H1 (cell line): ENCODE data around the gene SIGLECL1.
"Not testable (repeated sequence)": the region's sequence is repeated elsewhere in the genome, so short reads cannot be mapped to it uniquely, and the experiment has no call there.

Source experiments
- BRCA1 ChIP-seq: IDR thresholded peaks from 2 replicates; pipeline ENCODE4 v1.6.1; 2012; ENCODE audit warnings: low read depth, low read length, improper control_type of control experiment
- CBX5 ChIP-seq: fragments of 300-800, 300-1000 bp; sonication (generic); IDR thresholded peaks from 2 replicates; pipeline ENCODE4 v1.7.1; 2016; ENCODE audit warnings: antibody characterized with exemption, low read length, low read depth
- EZH2 ChIP-seq: fragments of 200-600 bp; sonication (generic); IDR thresholded peaks from 2 replicates; pipeline ENCODE4 v1.7.1; 2012; ENCODE audit warnings: low read depth, mild to moderate bottlenecking, moderate library complexity, low read length, inconsistent platforms; ENCODE audit not compliant: severe bottlenecking
- POLR2A ChIP-seq, 2 experiments: IDR thresholded peaks; 1 replicate in 1 of 2; 2 replicates in 1 of 2; pipeline ENCODE4 v1.6.1; 2011; ENCODE audit warnings: low read depth in 2 of 2, low read length in 2 of 2, mild to moderate bottlenecking in 2 of 2; ENCODE audit errors: control extremely low read depth in 1 of 2
- RAD21 ChIP-seq, 2 experiments: IDR thresholded peaks in 1 of 2; conservative IDR thresholded peaks in 1 of 2; 2 replicates each; pipeline ENCODE4 v1.6.1; 2011; ENCODE audit warnings: low read depth in 2 of 2, low read length in 2 of 2, improper control_type of control experiment in 1 of 2, inconsistent platforms in 1 of 2, mild to moderate bottlenecking in 1 of 2, moderate library complexity in 1 of 2
- SIX5 ChIP-seq: IDR thresholded peaks from 2 replicates; pipeline ENCODE4 v1.6.1; 2011; ENCODE audit warnings: mild to moderate bottlenecking, low read depth, low read length

DNA sequence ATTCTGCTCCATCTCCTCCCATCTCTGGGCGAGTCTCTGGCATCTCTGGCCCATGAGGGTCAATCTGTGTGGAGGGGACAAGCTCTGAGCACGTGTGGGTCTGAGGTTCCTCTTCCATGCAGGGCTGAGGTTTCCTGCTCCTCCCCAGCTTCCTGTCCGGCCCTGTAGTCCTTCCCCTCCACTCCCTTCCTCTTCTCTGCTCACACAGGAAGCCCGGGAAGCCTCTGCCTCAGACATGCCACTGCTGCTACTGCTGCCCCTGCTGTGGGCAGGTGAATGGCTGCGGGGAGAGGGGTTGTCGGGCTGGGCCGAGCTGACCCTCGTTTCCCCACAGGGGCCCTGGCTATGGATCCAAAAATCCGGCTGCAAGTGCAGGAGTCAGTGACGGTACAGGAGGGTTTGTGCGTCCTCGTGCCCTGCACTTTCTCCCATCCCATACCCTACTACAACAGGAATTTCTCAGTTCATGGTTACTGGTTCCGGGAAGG is 40.0 kb upstream of the SIGLECL1 start:
- not testable (repeated sequence) for TF ChIP-seq SIX5; RAD21 (IDR thresholded peaks at IDR 0.05 in 1 of 2, conservative IDR thresholded peaks at IDR 0.05 in 1 of 2; ENCODE audit: low read depth in 2 of 2, low read length in 2 of 2); CBX5; EZH2; POLR2A (IDR thresholded peaks at IDR 0.05; ENCODE audit: control extremely low read depth in 1 of 2, low read depth in 2 of 2, low read length in 2 of 2); BRCA1
